Hepatocyte (in vitro differentiated cells): ENCODE measurements around the gene ADRA1B.

Experiments used
- EZH2 ChIP-seq: fragments of 200-600 bp; sonication (generic); IDR thresholded peaks from 2 replicates; pipeline ENCODE4 v1.6.1; 2016; ENCODE audit warnings: antibody characterized with exemption, mild to moderate bottlenecking, borderline replicate concordance
- EZH2phosphoT487 ChIP-seq: fragments of 200-600 bp; sonication (generic); IDR thresholded peaks from one replicate; pipeline ENCODE4 v1.6.1; 2018; ENCODE audit warnings: antibody characterized with exemption, mild to moderate bottlenecking, low read depth, moderate library complexity; ENCODE audit not compliant: unreplicated experiment, severe bottlenecking
- TF ChIP-seq, protein P1 (sequence below): fragments of 200-600 bp; sonication (generic); IDR thresholded peaks from 2 replicates; pipeline ENCODE4 v1.5.1; 2016; ENCODE audit warnings: antibody characterized with exemption, mild to moderate bottlenecking; ENCODE audit not compliant: poor library complexity

DNA sequence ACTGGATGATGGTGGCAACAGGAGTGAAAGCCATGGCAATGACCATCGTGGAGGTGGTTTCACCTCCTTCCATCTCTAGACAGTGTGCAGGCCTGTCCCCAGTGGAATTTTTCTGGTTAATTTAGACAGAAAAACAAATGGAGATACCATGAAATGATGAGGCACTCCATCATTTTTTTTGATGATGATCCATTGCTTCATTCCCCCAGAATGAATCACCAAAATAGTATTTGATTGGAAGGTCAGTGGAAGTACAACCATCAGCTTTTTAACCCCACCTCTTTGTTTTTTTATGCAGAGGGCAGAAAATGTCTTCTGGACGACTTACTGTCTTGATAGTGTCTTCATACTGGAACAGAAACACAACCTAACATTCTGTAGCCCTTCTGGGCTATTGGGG lies 42.6 kb upstream of the ADRA1B start:
- TF ChIP-seq, protein P1, sequence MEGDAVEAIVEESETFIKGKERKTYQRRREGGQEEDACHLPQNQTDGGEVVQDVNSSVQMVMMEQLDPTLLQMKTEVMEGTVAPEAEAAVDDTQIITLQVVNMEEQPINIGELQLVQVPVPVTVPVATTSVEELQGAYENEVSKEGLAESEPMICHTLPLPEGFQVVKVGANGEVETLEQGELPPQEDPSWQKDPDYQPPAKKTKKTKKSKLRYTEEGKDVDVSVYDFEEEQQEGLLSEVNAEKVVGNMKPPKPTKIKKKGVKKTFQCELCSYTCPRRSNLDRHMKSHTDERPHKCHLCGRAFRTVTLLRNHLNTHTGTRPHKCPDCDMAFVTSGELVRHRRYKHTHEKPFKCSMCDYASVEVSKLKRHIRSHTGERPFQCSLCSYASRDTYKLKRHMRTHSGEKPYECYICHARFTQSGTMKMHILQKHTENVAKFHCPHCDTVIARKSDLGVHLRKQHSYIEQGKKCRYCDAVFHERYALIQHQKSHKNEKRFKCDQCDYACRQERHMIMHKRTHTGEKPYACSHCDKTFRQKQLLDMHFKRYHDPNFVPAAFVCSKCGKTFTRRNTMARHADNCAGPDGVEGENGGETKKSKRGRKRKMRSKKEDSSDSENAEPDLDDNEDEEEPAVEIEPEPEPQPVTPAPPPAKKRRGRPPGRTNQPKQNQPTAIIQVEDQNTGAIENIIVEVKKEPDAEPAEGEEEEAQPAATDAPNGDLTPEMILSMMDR = no peak
- TF ChIP-seq EZH2 (no peak), EZH2phosphoT487 (no peak)
